ENCODE data around the gene SFRP2.
A peak's percentile ranks its signal among the peaks of the same experiment; 100 is the strongest.

Gene SFRP2

DNA sequence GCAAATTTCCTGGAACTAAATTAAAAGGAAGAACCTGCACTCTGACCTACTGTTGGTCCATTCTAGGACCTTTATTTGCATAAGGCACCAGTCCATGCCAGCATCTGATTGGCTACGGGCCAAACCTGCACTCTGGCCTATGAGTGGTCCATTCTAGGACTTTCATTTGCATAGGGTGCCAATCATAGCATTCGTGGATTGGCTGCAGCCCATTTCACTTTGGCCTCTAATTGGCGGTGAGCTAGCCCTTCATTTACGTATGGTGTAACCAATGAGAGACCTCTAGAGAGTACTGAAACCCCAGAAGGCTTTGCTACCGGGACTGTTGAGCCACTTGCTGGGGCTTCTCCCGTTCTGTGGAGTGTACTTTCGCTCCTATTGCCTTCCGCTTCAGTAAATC, 23.0 kb downstream of the SFRP2 start:
- DNase-seq = no peak

DNA sequence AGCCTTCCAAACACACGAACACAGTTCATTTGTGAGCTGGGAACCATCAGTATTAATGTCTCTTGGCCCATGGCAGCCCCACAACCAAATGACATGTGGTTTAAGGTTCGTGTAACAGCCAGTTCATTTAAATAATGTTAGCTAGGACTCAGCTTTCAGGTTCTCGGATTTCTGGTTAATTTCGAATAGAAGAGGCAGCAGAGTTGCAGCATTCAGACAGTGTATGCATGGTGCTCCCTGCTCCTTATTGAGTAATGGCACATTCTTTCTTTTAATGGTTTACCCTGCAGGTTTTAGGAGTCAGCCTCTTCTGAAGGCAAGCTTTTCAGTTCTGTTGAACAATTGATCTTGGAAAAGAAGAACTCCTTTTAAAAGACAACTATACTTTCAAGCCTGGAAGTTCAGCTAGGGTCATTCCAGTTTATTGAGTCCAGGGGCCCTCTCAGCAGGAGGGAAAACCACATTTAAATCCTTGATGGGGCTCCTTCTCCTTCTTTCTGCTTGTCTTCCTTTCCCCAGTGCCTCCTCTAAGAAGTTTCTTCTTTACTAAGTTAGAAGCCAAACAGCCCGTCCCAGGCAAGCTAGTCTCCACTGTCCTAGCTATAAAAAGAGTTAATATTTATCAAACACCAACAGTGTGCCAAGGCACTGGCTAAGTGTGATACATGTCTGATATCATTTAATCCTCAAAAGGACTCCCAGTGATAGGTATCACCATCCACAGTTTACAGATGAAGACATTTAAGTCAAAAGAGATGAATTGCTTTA, 24.1 kb downstream of the SFRP2 start:
- DNase-seq = no peak

DNA sequence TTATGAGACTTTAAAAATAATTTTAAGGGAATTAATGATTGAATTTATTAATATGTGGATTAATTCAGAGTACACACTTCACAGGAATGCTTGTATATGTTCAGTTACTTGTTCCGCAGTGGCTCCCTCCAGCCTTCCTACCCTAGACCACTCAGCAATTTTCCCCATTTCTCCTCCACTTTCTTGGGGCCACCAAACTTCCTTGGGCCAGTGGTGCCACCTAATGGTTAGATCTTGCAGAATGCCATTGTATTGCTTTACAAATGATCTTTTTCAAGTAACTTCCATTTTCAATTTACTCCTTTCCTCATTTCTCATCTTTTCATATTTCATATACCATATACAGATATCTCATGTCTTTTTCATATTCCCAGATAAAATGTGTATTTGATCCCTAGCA, 25.5 kb downstream of the SFRP2 start:
- no peak for DNase-seq

DNA sequence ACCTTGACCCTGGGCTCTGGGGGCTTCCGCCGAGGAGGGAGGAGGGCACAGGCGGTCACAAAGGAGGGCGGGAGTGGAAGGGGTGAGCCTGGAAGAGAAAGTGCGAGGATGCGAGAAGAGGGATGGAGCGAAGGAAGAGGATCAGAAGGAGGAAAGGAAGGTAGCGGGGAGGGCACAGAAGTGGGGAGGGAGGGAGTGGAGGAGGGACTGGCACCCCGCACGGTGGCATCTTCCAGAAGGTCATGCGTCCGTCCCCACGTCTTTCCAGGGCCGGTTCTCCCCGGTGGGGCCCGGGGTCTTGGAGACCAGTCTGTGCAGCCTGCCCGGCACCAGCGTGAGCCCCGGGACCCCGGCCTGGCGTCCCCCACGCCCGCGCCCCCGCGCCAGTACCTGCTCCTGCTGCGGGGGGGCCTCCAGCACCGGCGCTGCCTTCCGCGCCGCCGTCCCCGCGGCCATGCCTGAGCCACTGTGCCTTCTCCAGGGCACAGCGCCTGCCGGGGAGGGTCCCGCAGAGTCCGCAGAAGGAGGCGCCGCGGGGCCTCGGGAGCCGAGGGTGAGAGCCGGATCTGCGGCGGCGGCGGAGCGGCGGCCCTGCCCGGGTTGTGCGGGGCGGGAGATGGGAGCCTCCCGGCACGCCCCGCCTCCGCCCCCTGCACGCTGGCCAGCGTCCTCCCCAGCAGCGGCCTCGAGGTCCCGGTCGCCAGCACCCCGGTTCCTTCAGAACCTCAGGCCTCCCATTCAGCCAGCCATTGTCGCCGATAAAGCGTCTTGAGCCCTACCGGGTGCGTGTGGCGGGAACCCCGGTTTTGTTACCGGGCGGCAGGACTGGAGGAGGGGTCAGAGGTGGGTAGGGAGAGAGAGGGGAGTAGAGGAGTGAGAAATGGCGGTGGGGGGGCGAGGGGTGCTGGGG, 29.2 kb downstream of the SFRP2 start, which contains the start of gene RNF175:
Gene RNF175, minus strand, starts transcription at position 618 of the 910 bp plus-strand sequence. Its CDS starts 162 bp downstream, at position 456.
- DNase-seq = no peak

DNA sequence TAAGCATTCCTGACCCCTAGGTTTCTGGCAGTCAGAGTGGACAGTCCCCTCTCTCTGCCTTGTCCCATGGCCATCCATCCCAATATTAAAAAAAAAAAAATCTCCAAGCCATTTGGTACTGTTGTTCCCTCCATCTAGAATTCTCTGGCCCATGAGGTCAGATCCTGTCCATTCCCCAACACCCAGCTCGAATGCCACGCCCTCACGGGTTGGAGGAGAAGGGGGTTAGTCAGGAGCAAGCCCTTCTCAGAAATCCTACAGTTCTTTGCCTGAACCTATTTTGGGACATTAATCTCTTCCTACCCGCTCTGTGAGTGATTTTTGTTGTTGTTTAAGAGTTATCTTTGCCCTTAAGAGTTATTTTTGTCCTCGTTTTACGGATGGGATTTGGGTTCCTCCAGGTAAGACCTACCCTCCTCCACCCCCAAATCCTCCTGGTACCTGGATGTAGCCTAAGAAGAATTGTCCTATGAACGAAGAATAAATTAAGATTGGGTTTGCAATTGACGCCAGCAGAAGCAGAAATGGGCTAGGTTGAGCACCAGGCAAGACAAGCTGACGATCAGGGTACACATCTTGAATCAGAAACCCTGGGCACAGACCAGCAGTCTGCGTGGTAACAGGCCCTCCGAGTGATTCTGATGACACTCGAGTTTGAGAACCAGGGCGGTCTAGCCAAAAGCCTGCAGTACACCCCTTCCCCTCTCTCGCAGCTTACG, 30.0 kb downstream of the SFRP2 start:
- DNase-seq = no peak

DNA sequence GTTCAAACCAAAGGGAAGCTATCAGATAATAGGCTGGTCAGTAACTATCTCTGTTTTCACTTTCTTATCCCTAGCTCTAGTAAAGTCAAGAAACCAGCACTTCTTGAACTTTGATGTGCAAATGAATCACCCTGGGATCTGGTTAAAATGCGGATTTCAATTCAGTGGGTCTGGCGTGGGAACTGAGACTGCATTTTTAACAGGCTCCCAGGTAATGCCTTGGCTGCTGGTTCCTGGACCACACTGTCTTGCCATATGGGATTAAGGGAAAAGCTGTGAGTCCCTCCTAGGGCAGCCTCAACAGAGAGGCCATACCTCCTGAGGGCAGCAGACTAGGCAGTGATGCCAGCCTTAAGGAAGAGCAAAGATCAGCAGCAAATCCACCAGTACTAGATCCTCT, 30.7 kb downstream of the SFRP2 start:
- no peak for DNase-seq

DNA sequence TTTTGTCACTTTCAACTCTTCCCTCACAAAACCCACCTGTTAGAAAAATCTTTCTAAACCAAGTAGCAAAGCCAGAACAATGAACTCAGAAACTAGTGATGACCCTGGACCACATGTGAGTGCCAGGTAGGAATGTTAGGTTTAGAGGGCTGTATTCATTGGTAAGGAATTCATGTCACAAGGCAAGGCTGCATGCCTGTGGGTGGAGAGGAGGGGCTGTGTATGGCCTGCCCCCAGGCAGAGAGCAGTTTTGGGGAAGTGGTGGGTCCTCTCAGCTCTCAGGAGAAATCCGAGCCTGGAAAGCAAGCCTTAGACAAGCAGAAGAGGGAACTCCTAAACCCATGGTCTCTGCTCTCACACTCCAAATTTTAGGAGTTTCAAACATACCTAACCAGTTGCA, 31.5 kb downstream of the SFRP2 start:
- DNase-seq = no peak

DNA sequence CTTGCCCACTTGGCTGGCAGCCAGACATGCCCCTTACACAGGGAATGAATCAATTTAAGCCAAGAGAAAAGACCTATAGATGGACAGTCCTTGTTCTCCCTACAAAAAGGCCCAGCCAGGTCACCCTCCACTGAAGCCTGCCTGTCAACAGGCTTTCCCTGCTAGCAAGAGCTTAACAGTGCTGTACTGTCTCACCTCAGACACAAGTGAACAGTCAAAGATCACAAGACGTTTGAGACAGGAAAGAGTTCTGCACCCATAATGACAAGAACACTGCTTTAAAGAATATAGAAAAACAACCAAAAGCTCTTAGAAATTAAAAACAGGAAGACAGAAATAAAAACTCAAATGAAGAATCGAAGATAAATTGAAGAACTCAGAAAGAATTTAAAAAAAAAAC, 33.7 kb downstream of the SFRP2 start:
- no peak for DNase-seq

DNA sequence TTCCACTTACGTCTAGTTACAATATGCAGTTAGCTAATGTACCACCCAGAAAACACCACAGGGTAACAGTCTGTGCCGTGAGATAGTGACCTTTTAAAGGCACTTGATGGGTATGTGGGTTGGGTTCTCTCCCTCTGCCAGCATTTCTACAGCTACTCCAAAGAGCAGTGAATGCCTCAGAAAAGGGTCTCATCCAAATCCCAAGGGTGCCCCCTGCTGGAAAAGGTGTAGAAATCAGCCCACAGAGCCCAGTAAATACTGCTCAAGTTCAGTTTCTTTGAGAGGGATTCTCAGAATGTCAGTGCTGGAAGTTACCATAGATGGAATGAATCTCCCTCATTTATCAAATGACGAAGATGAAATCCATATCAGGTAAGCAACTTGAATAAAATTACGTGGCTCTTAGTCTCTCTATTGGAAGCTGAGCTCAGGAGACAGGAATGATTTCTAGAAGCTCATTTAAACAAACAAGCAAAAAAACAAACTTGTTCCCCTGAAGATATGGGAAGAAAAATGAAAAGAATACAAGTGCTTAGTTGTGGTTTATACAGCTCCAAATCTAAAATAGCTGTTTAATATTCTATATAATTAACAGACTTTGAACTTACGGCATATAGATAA, 38.6 kb downstream of the SFRP2 start:
- peak; percentile 47 for DNase-seq

DNA sequence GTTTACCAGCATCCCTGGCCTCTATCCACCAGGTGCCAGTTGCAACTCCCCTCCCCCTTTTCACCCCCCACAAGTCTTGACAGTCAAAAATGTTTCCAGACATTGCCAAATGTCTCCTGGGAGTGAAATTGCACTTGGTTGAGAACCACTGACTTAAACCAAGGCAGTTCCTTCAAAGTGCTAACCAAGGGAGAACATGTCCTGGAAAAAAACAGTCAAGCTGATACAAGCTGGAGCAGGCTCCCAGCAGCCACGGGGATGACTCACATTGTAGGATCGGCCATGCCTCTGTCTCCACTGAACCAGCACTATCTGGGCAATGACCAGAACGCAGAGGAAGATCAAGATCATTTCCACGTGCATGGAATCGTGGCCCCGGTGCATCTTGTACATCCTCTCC, 40.5 kb downstream of the SFRP2 start:
- DNase-seq = no peak

DNA sequence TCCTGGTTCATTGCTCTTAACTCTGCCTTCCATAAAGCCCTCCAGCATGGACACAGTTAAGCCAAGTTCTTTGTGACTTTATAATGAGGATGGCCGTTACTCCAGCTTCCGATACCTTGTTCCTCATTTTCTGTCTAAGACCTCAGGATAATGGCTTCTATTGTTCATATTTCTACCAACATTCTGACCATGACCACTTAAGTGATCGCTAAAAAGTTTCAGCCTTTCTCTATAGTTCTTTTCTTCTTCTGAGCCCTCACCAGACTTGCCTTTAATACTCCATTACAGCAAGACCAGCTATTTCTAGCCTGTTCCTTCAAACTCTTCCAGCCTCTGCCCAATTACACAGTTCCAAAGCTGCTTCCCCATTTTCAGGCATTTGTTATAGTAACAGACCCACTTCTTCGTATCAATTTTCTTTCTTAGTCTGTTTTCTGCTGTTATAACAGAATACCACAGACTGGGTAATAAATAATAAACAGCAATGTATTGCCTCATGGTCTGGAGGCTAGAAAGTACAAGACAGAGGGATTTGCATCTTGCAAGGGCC, 41.4 kb downstream of the SFRP2 start:
- DNase-seq = no peak

DNA sequence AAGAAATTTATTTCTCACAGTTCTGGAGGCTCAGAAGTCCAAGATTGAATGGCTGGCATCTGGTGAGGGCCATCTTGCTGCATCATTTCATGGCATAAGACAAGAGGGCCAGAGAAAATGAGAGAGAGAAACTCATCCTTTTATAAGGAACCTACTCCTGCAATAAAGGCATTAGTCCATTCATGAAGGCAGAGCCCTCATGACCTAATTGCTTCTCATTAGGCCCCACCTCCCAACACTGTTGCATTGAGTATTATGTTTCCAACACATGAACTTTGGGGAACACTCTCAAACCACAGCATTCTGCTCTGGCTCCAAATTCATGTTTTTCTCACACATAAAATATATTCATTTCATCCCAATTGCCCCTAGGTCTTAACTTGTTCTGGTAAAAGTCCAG, 43.2 kb downstream of the SFRP2 start:
- no peak for DNase-seq

DNA sequence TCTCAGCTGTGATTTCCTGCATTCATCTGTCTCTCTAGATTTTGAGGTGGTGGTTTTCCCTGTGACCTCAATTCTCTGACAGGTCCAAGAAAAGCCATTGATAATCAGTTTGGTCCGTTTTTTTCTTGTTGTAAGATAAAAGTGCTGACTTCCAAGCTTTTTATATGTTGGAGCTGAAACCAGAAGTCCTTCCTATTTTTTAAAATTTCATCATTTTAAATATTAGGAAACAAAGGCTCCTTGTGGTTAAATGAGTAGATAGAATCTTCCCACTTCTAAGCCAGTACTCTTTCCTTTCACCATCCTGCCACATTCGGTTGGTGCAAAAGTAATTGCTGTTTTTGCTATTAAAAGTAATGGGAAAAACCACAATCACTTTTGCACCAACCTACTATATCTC, 47.3 kb downstream of the SFRP2 start:
- DNase-seq = no peak

DNA sequence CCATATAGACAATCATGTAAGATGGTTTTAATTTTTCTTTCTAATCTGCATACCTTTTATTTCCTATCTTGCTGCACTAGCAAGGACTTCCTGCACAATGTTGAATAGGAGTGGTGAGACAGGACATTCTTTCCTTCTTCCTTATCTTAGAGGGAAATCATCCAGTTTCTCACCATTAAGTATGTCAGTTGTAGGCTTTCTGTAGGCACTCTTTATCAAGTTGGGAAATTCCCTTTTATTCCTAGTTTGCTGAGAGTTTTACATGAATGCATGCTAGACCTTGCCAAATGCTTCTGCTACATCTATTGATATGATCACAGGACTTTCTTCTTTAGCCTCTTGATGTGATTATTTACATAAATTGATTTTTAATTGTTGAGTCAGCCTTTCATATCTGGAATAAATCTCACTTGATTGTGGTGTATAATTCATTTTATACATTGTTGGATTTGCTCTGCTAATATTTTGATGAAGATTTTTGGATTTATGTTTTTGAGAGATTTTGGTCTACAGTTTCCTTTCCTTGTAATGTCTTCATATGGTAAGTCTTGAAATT, 52.9 kb downstream of the SFRP2 start:
- no peak for DNase-seq

DNA sequence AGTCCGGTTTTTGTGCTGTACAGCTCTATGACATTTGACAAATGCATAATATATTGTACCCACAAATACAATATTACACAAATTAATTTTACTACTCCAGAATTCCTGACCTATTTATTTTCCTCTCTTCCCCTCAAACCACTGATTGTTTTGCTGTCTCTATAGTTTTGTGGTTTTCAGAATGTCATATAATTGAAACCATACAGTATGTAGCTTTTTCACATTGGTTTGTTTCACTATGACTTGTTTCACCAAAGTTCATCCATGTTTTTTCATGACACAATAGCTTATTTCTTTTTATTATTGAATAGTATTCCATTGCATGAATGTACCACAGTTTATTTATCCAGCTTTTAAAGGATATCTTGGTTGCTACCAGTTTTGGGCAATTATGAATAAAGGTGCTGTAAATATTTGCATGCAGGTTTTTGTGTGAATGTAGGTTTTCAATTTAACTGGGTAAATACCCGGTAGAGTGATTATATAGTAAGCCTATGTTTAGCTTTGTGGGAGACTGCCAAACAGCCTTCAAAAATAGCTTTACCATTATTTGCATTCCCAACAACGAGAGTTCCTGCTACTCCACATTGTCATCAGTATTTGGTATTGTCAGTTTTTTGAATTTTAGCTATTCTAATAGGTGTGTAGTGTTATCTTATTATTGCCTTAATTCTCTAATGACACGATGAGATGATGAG, 55.0 kb downstream of the SFRP2 start:
- DNase-seq = no peak

DNA sequence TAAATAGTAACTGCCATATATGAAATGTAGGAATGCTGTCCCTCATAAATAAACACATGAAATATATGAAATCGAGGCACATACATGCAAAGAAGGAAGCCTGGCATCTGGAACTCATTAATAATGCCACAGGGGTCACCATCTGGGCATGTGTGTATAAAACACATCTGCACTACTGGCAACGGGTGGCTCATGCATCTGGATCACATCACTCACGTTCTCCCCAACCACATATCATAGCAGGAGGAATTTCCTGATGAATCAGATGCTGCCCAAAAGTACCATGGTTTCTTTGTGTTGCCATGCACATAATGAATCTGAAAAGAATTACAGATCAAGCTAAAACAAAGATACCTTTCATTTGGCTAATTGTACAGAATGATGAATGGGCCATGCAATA, 57.6 kb downstream of the SFRP2 start:
- no peak for DNase-seq
